K562 (cell line): ENCODE results near the gene EIF1. TPM values are rescaled to one million over a fixed set of nuclear protein-coding genes. Genes with fewer than 3 reads are reported as not detected.

ENCODE experiments used
- BMI1 ChIP-seq: fragments of 150-350 bp; IDR thresholded peaks from 2 replicates; pipeline ENCODE4 v1.6.1; 2014; ENCODE audit warnings: low read length
- CHD1 ChIP-seq: fragments of 200-600 bp; sonication (generic); IDR thresholded peaks from one replicate; pipeline ENCODE4 v1.6.1; 2012; ENCODE audit warnings: mild to moderate bottlenecking, moderate library complexity, low read length, inconsistent platforms
- FOXP1 ChIP-seq: sonication (generic); formaldehyde crosslinking; IDR thresholded peaks from 2 replicates; pipeline ENCODE4 v1.8.0; 2022; ENCODE audit warnings: mild to moderate bottlenecking, missing genetic modification reagents
- FUS ChIP-seq: fragments of 200-400 bp; formaldehyde crosslinking; optimal IDR thresholded peaks from 2 replicates; pipeline ENCODE3; 2017; ENCODE audit warnings: low read depth, low read length
- GABPB2 ChIP-seq: fragments of 250-450 bp; sonication (Bioruptor Pico); conservative IDR thresholded peaks from 2 replicates; pipeline ENCODE4 v1.5.1; 2021; ENCODE audit warnings: mild to moderate bottlenecking
- LARP7 ChIP-seq: fragments of 450-650 bp; IDR thresholded peaks from 2 replicates; pipeline ENCODE4 v1.6.1; 2016
- MEF2A ChIP-seq: IDR thresholded peaks from 2 replicates; pipeline ENCODE4 v1.6.1; 2011; ENCODE audit warnings: low read depth, mild to moderate bottlenecking, low read length, moderate library complexity; ENCODE audit not compliant: control insufficient read depth
- NCOA1 ChIP-seq: fragments of 450-650 bp; IDR thresholded peaks from 2 replicates; pipeline ENCODE4 v1.6.1; 2016; ENCODE audit warnings: low read depth
- NONO ChIP-seq, 2 experiments: fragments of 200-400 bp in 1 of 2; fragments of 450-650 bp in 1 of 2; formaldehyde crosslinking in 1 of 2; IDR thresholded peaks; 2 replicates each; pipeline ENCODE4 v1.6.1; 2017; ENCODE audit warnings: low read depth in 2 of 2, mild to moderate bottlenecking in 2 of 2, moderate library complexity in 2 of 2, low read length in 1 of 2
- POLR3G ChIP-seq: IDR thresholded peaks from 2 replicates; pipeline ENCODE4 v1.6.1; 2011; ENCODE audit not compliant: insufficient read length, insufficient replicate concordance; ENCODE audit errors: extremely low read depth
- PREB ChIP-seq: sonication (generic); formaldehyde crosslinking; IDR thresholded peaks from 2 replicates; pipeline ENCODE4 v1.8.1; 2023; ENCODE audit warnings: mild to moderate bottlenecking, missing genetic modification reagents
- PRMT5 ChIP-seq: sonication (generic); formaldehyde crosslinking; IDR thresholded peaks from 2 replicates; pipeline ENCODE4 v1.5.0; 2020; ENCODE audit warnings: missing genetic modification reagents
- RBM25 ChIP-seq: fragments of 200-400 bp; formaldehyde crosslinking; IDR thresholded peaks from 2 replicates; pipeline ENCODE4 v1.6.1; 2018; ENCODE audit warnings: low read length, low read depth, moderate library complexity; ENCODE audit not compliant: severe bottlenecking
- RFX5 ChIP-seq: IDR thresholded peaks from 2 replicates; pipeline ENCODE4 v1.6.1; 2011; ENCODE audit warnings: low read depth, mild to moderate bottlenecking, improper control_type of control experiment, low read length
- SIN3A ChIP-seq, 2 experiments: fragments of 150-350 bp in 1 of 2; IDR thresholded peaks; 2 replicates each; pipeline ENCODE4 v1.6.1; 2011 to 2016; ENCODE audit warnings: borderline replicate concordance in 2 of 2, low read depth in 2 of 2, low read length in 2 of 2, mild to moderate bottlenecking in 2 of 2, moderate library complexity in 2 of 2; ENCODE audit not compliant: control insufficient read depth in 1 of 2
- SIX5 ChIP-seq, 2 experiments: IDR thresholded peaks; 2 replicates each; pipeline ENCODE4 v1.6.1; 2011; ENCODE audit warnings: low read length in 2 of 2, borderline replicate concordance in 1 of 2, low read depth in 1 of 2, mild to moderate bottlenecking in 1 of 2, moderate library complexity in 1 of 2; ENCODE audit not compliant: insufficient read depth in 1 of 2
- SMAD3 ChIP-seq: fragments of 450-650 bp; formaldehyde crosslinking; conservative IDR thresholded peaks from 2 replicates; pipeline ENCODE4 v1.4.0; 2020; ENCODE audit warnings: mild to moderate bottlenecking
- U2AF1 ChIP-seq: fragments of 200-400 bp; formaldehyde crosslinking; optimal IDR thresholded peaks from 2 replicates; pipeline ENCODE3; 2017; ENCODE audit warnings: mild to moderate bottlenecking, low read depth, low read length, moderate library complexity
- USF1 ChIP-seq: sonication (generic); formaldehyde crosslinking; IDR thresholded peaks from 2 replicates; pipeline ENCODE4 v1.9.0; 2022; ENCODE audit warnings: mild to moderate bottlenecking, missing genetic modification reagents
- YBX1 ChIP-seq: fragments of 450-650 bp; IDR thresholded peaks from 2 replicates; pipeline ENCODE4 v1.7.1; 2016; ENCODE audit warnings: mild to moderate bottlenecking
- ZEB2 ChIP-seq: fragments of 450-650 bp; IDR thresholded peaks from 2 replicates; pipeline ENCODE4 v1.6.1; 2016
- ZNF143 ChIP-seq: sonication (generic); formaldehyde crosslinking; IDR thresholded peaks from 2 replicates; pipeline ENCODE4 v1.9.0; 2022; ENCODE audit warnings: mild to moderate bottlenecking, missing genetic modification reagents
- ZNF146 ChIP-seq: IDR thresholded peaks from one replicate; pipeline ENCODE4 v1.6.1; 2018; ENCODE audit warnings: missing compliant biosample characterization; ENCODE audit not compliant: unreplicated experiment
- ZNF217 ChIP-seq: sonication (generic); formaldehyde crosslinking; IDR thresholded peaks from 2 replicates; pipeline ENCODE4 v1.8.0; 2022; ENCODE audit warnings: mild to moderate bottlenecking, missing genetic modification reagents
- ZNF507 ChIP-seq: conservative IDR thresholded peaks from 2 replicates; pipeline ENCODE4 v1.6.1; 2017; ENCODE audit warnings: missing genetic modification characterization, missing compliant biosample characterization
- ZNF561 ChIP-seq: fragments of 450-650 bp; formaldehyde crosslinking; conservative IDR thresholded peaks from 2 replicates; pipeline ENCODE4 v1.4.0; 2020; ENCODE audit warnings: mild to moderate bottlenecking, moderate library complexity
- polyA plus RNA-seq, 8 experiments: library from polyadenylated mRNA; depleted of rRNA in 4 of 8; stranded (reverse) in 5 of 8; unstranded in 3 of 8; fragments of >200 nt; fragmentation: Nextera tagmentation in 2 of 8; fragmentation: Illumina TruSeq in 1 of 8; extraction: Ambion mirVana in 2 of 8; extraction: Trizol in 1 of 8; gene quantifications; 2 replicates each; pipeline versions ENCODE4 v1.2.1 to v1.2.3, GENCODE V29; 2011 to 2014; ENCODE audit warnings: inconsistent platforms in 1 of 8, missing spikeins in 1 of 8
- total RNA-seq, 7 experiments: library from RNA; depleted of rRNA in 6 of 7; stranded (reverse); fragments of >200 nt in 6 of 7; fragmentation: Illumina TruSeq in 2 of 7; extraction: Trizol in 2 of 7; gene quantifications; 2 replicates each; pipeline versions ENCODE4 v1.2.1 to v1.2.3, GENCODE V29; 2011 to 2021; ENCODE audit warnings: low replicate concordance in 1 of 7
- TF ChIP-seq, protein P1 (sequence below), 2 experiments: IDR thresholded peaks; 2 replicates each; pipeline ENCODE4 v1.6.1; 2011; ENCODE audit warnings: borderline replicate concordance in 1 of 2, control low read depth in 1 of 2, low read depth in 1 of 2, low read length in 1 of 2, mild to moderate bottlenecking in 1 of 2, mixed read lengths in 1 of 2, moderate library complexity in 1 of 2; ENCODE audit not compliant: insufficient read depth in 1 of 2, insufficient read length in 1 of 2, poor library complexity in 1 of 2, severe bottlenecking in 1 of 2; ENCODE audit errors: extremely low read depth in 1 of 2

The EIF1 gene
- total and polyA plus RNA-seq, 9 of the 15 experiments (the other 6 are each of a cell fraction or from before 2014, with no cell fraction given) = 67.0 to 1,204 (median 320) TPM

DNA sequence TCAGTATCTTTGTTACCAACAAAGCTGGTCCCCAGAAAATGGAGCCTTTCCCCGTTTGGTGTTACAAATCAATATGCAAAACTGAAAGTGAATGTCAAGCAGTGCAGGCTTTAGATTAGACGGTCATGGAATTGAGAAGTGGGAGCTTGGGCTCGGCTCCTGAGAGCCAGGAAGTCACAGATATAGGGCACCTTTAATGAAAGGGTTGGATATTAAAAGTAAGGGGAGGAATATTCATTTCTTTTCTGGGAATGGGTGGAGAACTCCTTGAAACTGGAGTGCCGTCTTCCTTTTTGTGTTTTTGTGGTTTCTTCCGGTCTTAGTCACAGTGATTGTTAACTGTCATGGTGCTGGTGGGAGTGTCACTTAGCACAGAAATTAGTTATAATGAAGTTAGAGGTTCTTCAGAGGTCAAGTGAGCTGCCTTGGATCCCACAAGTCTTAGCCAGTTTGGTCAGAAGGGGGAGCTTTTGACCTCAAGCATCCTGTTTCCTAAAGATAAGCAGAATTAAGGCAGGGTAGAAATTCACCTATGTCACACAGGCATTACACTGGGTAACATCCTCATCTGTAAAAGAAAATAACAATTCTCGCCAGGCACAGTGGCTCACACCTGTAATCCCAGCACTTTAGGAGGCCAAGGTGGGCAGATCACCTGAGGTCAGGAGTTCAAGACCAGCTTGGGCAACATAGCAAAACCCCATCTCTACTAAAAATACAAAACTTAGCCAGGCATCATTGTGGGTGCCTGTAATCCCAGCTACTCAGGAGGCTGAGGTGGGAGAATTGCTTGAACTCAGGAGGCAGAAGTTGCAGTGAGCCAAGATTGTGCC is 9.6 kb upstream of the EIF1 start (continued):
- TF ChIP-seq ZNF561 (CRISPR knock-in tag) (no peak), NCOA1 (peak; percentile 85), ZNF143 (CRISPR knock-in tag) (no peak), MEF2A (peak; percentile 57; the same call in 1 of the 2 replicates), POLR3G (no peak), YBX1 (no peak), USF1 (CRISPR knock-in tag) (no peak), PREB (CRISPR knock-in tag) (no peak), RFX5 (no peak), SIX5 (IDR thresholded peaks at IDR 0.05; ENCODE audit: borderline replicate concordance in 1 of 2, insufficient read depth in 1 of 2, low read depth in 1 of 2, low read length in 2 of 2) (no peak), PRMT5 (no peak), SMAD3 (0 out of 2 replicates have a peak, but pooled peaks have one; percentile 12), NONO (IDR thresholded peaks at IDR 0.05; ENCODE audit: low read depth in 2 of 2, low read length in 1 of 2) (no peak), RBM25 (no peak), U2AF1 (no peak), SIN3A (IDR thresholded peaks at IDR 0.05; ENCODE audit: borderline replicate concordance in 2 of 2, control insufficient read depth in 1 of 2, low read depth in 2 of 2, low read length in 2 of 2) (no peak), ZNF146 (no peak), ZNF217 (CRISPR knock-in tag) (no peak), GABPB2 (CRISPR knock-in tag) (no peak), ZEB2 (peak; percentile 95), LARP7 (0 out of 2 replicates have a peak, but pooled peaks have one; percentile 1), FUS (no peak), FOXP1 (CRISPR knock-in tag) (no peak), BMI1 (no peak), ZNF507 (tag) (no peak), CHD1 (no peak)
- TF ChIP-seq, protein P1, sequence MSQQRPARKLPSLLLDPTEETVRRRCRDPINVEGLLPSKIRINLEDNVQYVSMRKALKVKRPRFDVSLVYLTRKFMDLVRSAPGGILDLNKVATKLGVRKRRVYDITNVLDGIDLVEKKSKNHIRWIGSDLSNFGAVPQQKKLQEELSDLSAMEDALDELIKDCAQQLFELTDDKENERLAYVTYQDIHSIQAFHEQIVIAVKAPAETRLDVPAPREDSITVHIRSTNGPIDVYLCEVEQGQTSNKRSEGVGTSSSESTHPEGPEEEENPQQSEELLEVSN (IDR thresholded peaks at IDR 0.05; ENCODE audit: borderline replicate concordance in 1 of 2, extremely low read depth in 1 of 2, insufficient read depth in 1 of 2, insufficient read length in 1 of 2, low read depth in 1 of 2, low read length in 1 of 2, poor library complexity in 1 of 2, severe bottlenecking in 1 of 2) = no peak
